HEK293 (cell line): ENCODE measurements around the gene HMG20A.

Experiments used
- YY1 ChIP-seq: fragments of 450-650 bp; formaldehyde crosslinking; IDR thresholded peaks from 2 replicates; pipeline ENCODE4 v1.5.1; 2018; ENCODE audit warnings: missing biosample characterization, missing genetic modification characterization
- ZNF211 ChIP-seq: fragments of 450-650 bp; formaldehyde crosslinking; IDR thresholded peaks from 2 replicates; pipeline ENCODE4 v1.5.1; 2016; ENCODE audit warnings: low read depth, missing biosample characterization, missing genetic modification characterization
- ZNF302 ChIP-seq: fragments of 450-650 bp; formaldehyde crosslinking; IDR thresholded peaks from 2 replicates; pipeline ENCODE4 v1.5.1; 2016; ENCODE audit warnings: missing biosample characterization, missing genetic modification characterization, low read depth
- ZNF324 ChIP-seq: fragments of 450-650 bp; formaldehyde crosslinking; IDR thresholded peaks from 2 replicates; pipeline ENCODE4 v1.5.1; 2016; ENCODE audit warnings: missing biosample characterization, missing genetic modification characterization
- ZNF626 ChIP-seq: fragments of 450-650 bp; sonication (Bioruptor Pico); formaldehyde crosslinking; IDR thresholded peaks from 2 replicates; pipeline ENCODE4 v1.5.1; 2018; ENCODE audit warnings: missing biosample characterization, missing genetic modification characterization, inconsistent platforms
- ZNF660 ChIP-seq: fragments of 450-650 bp; IDR thresholded peaks from 2 replicates; pipeline ENCODE4 v1.5.1; 2018; ENCODE audit warnings: missing biosample characterization, mild to moderate bottlenecking, missing genetic modification characterization
- TF ChIP-seq, protein P1 (sequence below): fragments of 450-650 bp; formaldehyde crosslinking; IDR thresholded peaks from 2 replicates; pipeline ENCODE4 v1.5.1; 2016; ENCODE audit warnings: missing biosample characterization, missing genetic modification characterization
- TF ChIP-seq, protein P2 (sequence below): fragments of 450-650 bp; formaldehyde crosslinking; IDR thresholded peaks from 2 replicates; pipeline ENCODE4 v1.5.1; 2016; ENCODE audit warnings: missing biosample characterization, missing genetic modification characterization
- TF ChIP-seq, protein P3 (sequence below): fragments of 450-650 bp; formaldehyde crosslinking; IDR thresholded peaks from 2 replicates; pipeline ENCODE4 v1.5.1; 2017; ENCODE audit warnings: missing biosample characterization, mild to moderate bottlenecking, missing genetic modification characterization, moderate library complexity

DNA sequence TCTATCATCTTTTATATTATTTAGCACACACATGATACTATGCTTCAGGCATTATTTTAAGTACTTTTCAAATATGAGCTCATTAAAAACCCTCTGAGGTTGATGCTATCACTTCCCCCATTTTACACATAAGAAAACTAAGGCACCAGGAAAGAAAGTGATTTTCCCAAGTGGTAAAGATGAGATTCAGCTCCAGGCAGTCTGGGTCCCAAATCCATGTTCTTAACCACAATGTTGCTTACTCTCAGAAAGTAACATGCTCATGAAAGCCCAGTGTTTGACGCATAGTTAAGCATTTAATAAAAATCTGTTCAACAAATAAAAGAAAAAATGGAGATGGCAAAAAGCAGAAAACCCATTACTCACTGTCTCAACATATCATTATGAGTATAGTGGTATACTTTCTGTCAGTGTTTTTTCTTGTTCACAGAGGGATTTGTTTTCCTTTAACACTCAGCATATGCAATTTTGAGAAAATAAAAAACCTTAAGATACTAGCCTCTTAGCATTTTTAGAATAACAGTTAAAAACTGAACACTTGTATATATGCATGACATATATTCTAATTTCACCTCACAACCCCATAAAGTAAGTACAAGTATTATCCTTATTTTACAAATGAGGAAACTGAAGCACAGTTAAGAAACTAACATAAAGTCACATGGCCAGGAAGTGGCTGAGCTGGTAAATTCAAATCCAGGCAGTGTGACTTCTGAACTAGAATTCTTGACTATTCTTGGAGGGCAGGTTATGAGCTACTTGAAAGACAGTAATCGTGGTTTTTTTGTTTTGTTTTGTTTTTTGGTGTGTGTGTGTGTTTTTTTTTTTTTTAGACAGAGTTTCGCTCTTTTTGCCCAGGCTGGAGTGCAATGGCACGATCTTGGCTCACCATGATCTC lies 11.2 kb upstream of the HMG20A start:
- TF ChIP-seq ZNF211 (tag by site-specific recombination), result no peak
- TF ChIP-seq, protein P1, sequence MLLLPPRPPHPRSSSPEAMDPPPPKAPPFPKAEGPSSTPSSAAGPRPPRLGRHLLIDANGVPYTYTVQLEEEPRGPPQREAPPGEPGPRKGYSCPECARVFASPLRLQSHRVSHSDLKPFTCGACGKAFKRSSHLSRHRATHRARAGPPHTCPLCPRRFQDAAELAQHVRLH (tag by site-specific recombination), result no peak
- no peak for TF ChIP-seq ZNF626
- TF ChIP-seq, protein P2, sequence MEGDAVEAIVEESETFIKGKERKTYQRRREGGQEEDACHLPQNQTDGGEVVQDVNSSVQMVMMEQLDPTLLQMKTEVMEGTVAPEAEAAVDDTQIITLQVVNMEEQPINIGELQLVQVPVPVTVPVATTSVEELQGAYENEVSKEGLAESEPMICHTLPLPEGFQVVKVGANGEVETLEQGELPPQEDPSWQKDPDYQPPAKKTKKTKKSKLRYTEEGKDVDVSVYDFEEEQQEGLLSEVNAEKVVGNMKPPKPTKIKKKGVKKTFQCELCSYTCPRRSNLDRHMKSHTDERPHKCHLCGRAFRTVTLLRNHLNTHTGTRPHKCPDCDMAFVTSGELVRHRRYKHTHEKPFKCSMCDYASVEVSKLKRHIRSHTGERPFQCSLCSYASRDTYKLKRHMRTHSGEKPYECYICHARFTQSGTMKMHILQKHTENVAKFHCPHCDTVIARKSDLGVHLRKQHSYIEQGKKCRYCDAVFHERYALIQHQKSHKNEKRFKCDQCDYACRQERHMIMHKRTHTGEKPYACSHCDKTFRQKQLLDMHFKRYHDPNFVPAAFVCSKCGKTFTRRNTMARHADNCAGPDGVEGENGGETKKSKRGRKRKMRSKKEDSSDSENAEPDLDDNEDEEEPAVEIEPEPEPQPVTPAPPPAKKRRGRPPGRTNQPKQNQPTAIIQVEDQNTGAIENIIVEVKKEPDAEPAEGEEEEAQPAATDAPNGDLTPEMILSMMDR (tag by site-specific recombination), result no peak
- TF ChIP-seq ZNF660 (tag by site-specific recombination), result no peak
- no peak for TF ChIP-seq YY1 (tag by site-specific recombination)
- no peak for TF ChIP-seq ZNF302
- TF ChIP-seq ZNF324 (tag by site-specific recombination), result no peak
- TF ChIP-seq, protein P3, sequence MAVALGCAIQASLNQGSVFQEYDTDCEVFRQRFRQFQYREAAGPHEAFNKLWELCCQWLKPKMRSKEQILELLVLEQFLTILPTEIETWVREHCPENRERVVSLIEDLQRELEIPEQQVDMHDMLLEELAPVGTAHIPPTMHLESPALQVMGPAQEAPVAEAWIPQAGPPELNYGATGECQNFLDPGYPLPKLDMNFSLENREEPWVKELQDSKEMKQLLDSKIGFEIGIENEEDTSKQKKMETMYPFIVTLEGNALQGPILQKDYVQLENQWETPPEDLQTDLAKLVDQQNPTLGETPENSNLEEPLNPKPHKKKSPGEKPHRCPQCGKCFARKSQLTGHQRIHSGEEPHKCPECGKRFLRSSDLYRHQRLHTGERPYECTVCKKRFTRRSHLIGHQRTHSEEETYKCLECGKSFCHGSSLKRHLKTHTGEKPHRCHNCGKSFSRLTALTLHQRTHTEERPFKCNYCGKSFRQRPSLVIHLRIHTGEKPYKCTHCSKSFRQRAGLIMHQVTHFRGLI (tag by site-specific recombination), result no peak
